ENCODE data around the gene GPR156.
"Not testable (repeated sequence)": the region's sequence is repeated elsewhere in the genome, so short reads cannot be mapped to it uniquely, and the experiment has no call there.

DNA sequence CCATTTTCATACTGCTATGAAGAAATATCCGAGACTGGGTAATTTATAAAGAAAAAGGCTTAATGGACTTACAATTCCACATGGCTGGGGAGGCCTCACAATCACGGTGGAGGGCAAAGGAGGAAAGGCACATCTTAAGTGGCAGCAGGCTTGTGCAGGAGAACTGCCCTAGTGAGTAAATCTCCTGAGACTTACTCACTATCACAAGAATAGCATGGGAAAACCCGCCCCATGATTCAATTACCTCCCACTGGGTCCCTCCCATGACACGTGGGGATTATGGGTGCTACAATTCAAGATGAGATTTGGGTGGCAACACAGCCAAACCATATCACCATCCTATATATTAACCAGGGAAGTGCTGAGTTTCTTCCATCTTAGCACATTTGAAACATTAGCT is 38.7 kb upstream of the GPR156 start:
- TF ChIP-seq, protein P1, sequence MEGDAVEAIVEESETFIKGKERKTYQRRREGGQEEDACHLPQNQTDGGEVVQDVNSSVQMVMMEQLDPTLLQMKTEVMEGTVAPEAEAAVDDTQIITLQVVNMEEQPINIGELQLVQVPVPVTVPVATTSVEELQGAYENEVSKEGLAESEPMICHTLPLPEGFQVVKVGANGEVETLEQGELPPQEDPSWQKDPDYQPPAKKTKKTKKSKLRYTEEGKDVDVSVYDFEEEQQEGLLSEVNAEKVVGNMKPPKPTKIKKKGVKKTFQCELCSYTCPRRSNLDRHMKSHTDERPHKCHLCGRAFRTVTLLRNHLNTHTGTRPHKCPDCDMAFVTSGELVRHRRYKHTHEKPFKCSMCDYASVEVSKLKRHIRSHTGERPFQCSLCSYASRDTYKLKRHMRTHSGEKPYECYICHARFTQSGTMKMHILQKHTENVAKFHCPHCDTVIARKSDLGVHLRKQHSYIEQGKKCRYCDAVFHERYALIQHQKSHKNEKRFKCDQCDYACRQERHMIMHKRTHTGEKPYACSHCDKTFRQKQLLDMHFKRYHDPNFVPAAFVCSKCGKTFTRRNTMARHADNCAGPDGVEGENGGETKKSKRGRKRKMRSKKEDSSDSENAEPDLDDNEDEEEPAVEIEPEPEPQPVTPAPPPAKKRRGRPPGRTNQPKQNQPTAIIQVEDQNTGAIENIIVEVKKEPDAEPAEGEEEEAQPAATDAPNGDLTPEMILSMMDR (IDR thresholded peaks at IDR 0.05; ENCODE audit: low read depth, low read length, poor library complexity, severe bottlenecking), result not testable (repeated sequence)
- not testable (repeated sequence) for TF ChIP-seq EZH2phosphoT487 (IDR thresholded peaks at IDR 0.05; ENCODE audit: borderline replicate concordance, low read length)
